Lung (tissue), 12 donors: ENCODE measurements around the gene PPEF2. TPM values are rescaled to one million over a fixed set of nuclear protein-coding genes. Genes with fewer than 3 reads are reported as not detected.

Experiments used
- ATAC-seq: fragments of 200-7000 bp; cut with Tn5 transposase; one replicate; pipeline ENCODE4 v1.9.1; 2020; ENCODE audit warnings: moderate number of reproducible peaks; ENCODE audit not compliant: insufficient read depth, low FRiP score
- DNase-seq, 3 donors: peaks; one replicate each; pipeline ENCODE4 v3.0.0-alpha.2; 2013 to 2017
- H3K27ac ChIP-seq, 2 donors: one replicate each; pipeline ENCODE4 v1.5.1; 2013; ENCODE audit warnings: mild to moderate bottlenecking in 2 of 2, moderate library complexity in 2 of 2, control low read depth in 1 of 2, inconsistent platforms in 1 of 2, low read depth in 1 of 2, low read length in 1 of 2
- H3K27me3 ChIP-seq, 3 donors: one replicate each; pipeline ENCODE4 v1.5.1; 2013; ENCODE audit warnings: low read length in 2 of 3; ENCODE audit not compliant: control insufficient read depth in 3 of 3, insufficient read depth in 3 of 3
- H3K36me3 ChIP-seq, 4 donors: one replicate each; pipeline ENCODE4 v1.5.1; 2013; ENCODE audit warnings: low read length in 4 of 4, mild to moderate bottlenecking in 1 of 4, moderate library complexity in 1 of 4; ENCODE audit not compliant: control insufficient read depth in 4 of 4, insufficient read depth in 4 of 4
- H3K4me1 ChIP-seq, 5 donors: one replicate each; pipeline ENCODE4 v1.5.1; 2013; ENCODE audit warnings: low read length in 5 of 5, mild to moderate bottlenecking in 2 of 5, moderate library complexity in 1 of 5; ENCODE audit not compliant: control insufficient read depth in 5 of 5, insufficient read depth in 5 of 5
- H3K4me3 ChIP-seq: one replicate; pipeline ENCODE4 v1.5.1; 2013; ENCODE audit warnings: mild to moderate bottlenecking, control low read depth, moderate library complexity
- H3K9ac ChIP-seq, 2 donors: one replicate each; pipeline ENCODE4 v1.5.1; 2013; ENCODE audit warnings: low read length in 2 of 2, control low read depth in 1 of 2; ENCODE audit not compliant: insufficient read depth in 1 of 2
- H3K9me3 ChIP-seq, 4 donors: one replicate each; pipeline ENCODE4 v1.5.1; 2013; ENCODE audit warnings: low read length in 3 of 4, mild to moderate bottlenecking in 1 of 4, moderate library complexity in 1 of 4; ENCODE audit not compliant: control insufficient read depth in 4 of 4, insufficient read depth in 3 of 4
- CTCF ChIP-seq: IDR thresholded peaks from 2 replicates; pipeline ENCODE4 v1.5.1; 2012; ENCODE audit warnings: mild to moderate bottlenecking; ENCODE audit errors: control extremely low read depth, extremely low read depth
- WGBS, 2 donors: extraction: QIAGEN DNeasy Blood & Tissue Kit; methylation state at CpG; one replicate each; pipeline ENCODE4 v1.1.7; 2013; 5-methylcytosine and 5-hydroxymethylcytosine counted together
- polyA plus RNA-seq, 2 donors: library from polyadenylated mRNA; stranded (reverse); fragments of 200-250 nt; gene quantifications; one replicate each; pipeline ENCODE4 v1.2.1, GENCODE V29; 2013
- total RNA-seq, 2 donors: library from RNA; depleted of rRNA in 1 of 2; stranded (reverse); fragments of >200 nt in 1 of 2; gene quantifications; one replicate each; pipeline ENCODE4 v1.2.1, GENCODE V29; 2014 to 2021
- donor health status: control.
- donor health status: control.
- donor health status: Bipolar disorder and iron deficiency.
- donor health status: healthy.
- donor health status: DM: yes; HTN: yes; CAD: no.

Gene PPEF2
- total and polyA plus RNA-seq, 4 donors = 0.01 TPM; not detected in 3

- TF ChIP-seq CTCF = no peak
- Histone ChIP-seq H3K9me3 (peaks cover 0 to 2% (median 0%) of the 10 kb centered on the region in 4 donors), H3K27me3 (no peaks in the 10 kb centered on the region), H3K9ac (no peak overlapping the region), H3K4me1 (no peaks in the 10 kb centered on the region), H3K4me3 (no peak overlapping the region), H3K27ac (no peak overlapping the region), H3K36me3 (no peaks in the 10 kb centered on the region)
- 53 to 75% methylated on average over 3 of the region's 3 CpGs for WGBS, 2 donors
- ATAC-seq (no peak), DNase-seq (no peak)
These were observed 33.2 kb downstream of the PPEF2 start for GRCh38 chr4:75869100-75869499.

- no peak overlapping the region for H3K4me3 ChIP-seq
- H3K9ac ChIP-seq = no peak overlapping the region
- H3K4me1 ChIP-seq = no peaks in the 10 kb centered on the region
- no peaks in the 10 kb centered on the region for H3K36me3 ChIP-seq
- 55 to 74% methylated on average over 3 of the region's 3 CpGs for WGBS, 2 donors
- no peaks in the 10 kb centered on the region for H3K27me3 ChIP-seq
- peaks cover 0 to 2% (median 0%) of the 10 kb centered on the region in 4 donors for H3K9me3 ChIP-seq
- DNase-seq (no peak), ATAC-seq (no peak)
- no peak for TF ChIP-seq CTCF
- H3K27ac ChIP-seq = no peak overlapping the region
These were observed 35.1 kb downstream of the PPEF2 start for GRCh38 chr4:75867130-75867529.

- no peak for TF ChIP-seq CTCF
- peaks cover 0 to 3% (median 0%) of the 10 kb centered on the region in 4 donors for H3K9me3 ChIP-seq
- WGBS, 2 donors = 87 to 96% methylated on average over 5 of the region's 5 CpGs
- H3K4me1 ChIP-seq = no peaks in the 10 kb centered on the region
- no peak overlapping the region for H3K4me3 ChIP-seq
- H3K9ac ChIP-seq = no peak overlapping the region
- no peak overlapping the region for H3K27ac ChIP-seq
- H3K36me3 ChIP-seq = no peaks in the 10 kb centered on the region
- H3K27me3 ChIP-seq = no peaks in the 10 kb centered on the region
- ATAC-seq (no peak), DNase-seq (no peak)
These were observed 41.6 kb downstream of the PPEF2 start for GRCh38 chr4:75860606-75861005.

- H3K27me3 ChIP-seq = no peaks in the 10 kb centered on the region
- no peak overlapping the region for H3K4me3 ChIP-seq
- no peak for ATAC-seq
- H3K9me3 ChIP-seq = peaks cover 0 to 3% (median 0%) of the 10 kb centered on the region in 4 donors
- TF ChIP-seq CTCF = no peak
- H3K27ac ChIP-seq = no peak overlapping the region
- no peaks in the 10 kb centered on the region for H3K4me1 ChIP-seq
- H3K36me3 ChIP-seq = no peaks in the 10 kb centered on the region
- 44 to 54% methylated on average over 1 of the region's 1 CpG for WGBS, 2 donors
- DNase-seq = no peak
- no peak overlapping the region for H3K9ac ChIP-seq
These were observed 43.5 kb downstream of the PPEF2 start for GRCh38 chr4:75858721-75859120.
